ENCODE data around the gene THEMIS2. TPM values are rescaled to one million over a fixed set of nuclear protein-coding genes. Genes with fewer than 3 reads are reported as not detected.
"Not testable (repeated sequence)": the region's sequence is repeated elsewhere in the genome, so short reads cannot be mapped to it uniquely, and the experiment has no call there.

The THEMIS2 gene
- total and polyA plus RNA-seq, 3 experiments from 2014 or later = 12.4 to 63.3 (median 15.6) TPM

DNA sequence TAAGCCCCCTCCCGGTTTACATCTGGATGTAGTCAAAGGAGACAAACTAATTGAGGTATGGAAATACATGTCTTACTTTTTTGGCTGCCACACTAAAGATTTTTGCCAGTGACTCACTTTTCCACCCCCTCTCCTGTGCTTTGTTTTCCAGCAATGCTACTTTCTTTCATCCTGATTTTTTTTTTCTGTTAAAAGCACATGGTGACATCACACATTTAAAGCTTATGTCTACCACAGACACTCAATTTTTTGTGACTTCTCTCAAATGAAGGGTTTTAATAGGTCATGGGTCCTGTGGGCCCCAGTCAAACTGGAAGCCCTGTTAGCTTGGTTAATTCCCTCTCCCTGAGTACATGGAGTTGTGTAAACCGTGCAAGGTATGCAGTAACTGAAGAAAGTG is 39.6 kb upstream of the THEMIS2 start:
- POLR2A ChIA-PET = no interaction called here
- CTCF ChIA-PET = interaction anchor here (1.6 kb wide), 1 partner anchor 163 kb away, joined by 4 read pairs; no protein-coding TSS in a partner anchor
- Histone ChIP-seq H3K27ac (ENCODE audit: low read depth, low read length) (no peak overlapping the region), H3K36me3 (ENCODE audit: insufficient read depth, low read length) (no peaks in the 10 kb centered on the region), H3K4me1 (ENCODE audit: insufficient read depth, low read length) (peaks cover 33% of the 10 kb centered on the region), H3K4me3 (ENCODE audit: low read length) (no peak overlapping the region), H3K9me3 (ENCODE audit: low read length) (no peaks in the 10 kb centered on the region), H3K27me3 (ENCODE audit: insufficient read depth, low read length, poor library complexity, severe bottlenecking) (no peaks in the 10 kb centered on the region)
- peak overlapping the region in 5 of 8 donors; percentile 2 to 99 (median 93) for H3K27ac Mint-ChIP-seq
- H3K4me1 Mint-ChIP-seq = peaks cover 28 to 57% (median 41%) of the 10 kb centered on the region in 3 donors
- H3K4me3 Mint-ChIP-seq = peak overlapping the region in 4 of 7 donors; percentile 48 to 99 (median 94)
- H3K9me3 Mint-ChIP-seq = no peaks in the 10 kb centered on the region
- peaks cover 0 to 50% (median 4%) of the 10 kb centered on the region in 3 donors for H3K36me3 Mint-ChIP-seq
- no peaks in the 10 kb centered on the region for H3K27me3 Mint-ChIP-seq
- DNase-seq = no peak

DNA sequence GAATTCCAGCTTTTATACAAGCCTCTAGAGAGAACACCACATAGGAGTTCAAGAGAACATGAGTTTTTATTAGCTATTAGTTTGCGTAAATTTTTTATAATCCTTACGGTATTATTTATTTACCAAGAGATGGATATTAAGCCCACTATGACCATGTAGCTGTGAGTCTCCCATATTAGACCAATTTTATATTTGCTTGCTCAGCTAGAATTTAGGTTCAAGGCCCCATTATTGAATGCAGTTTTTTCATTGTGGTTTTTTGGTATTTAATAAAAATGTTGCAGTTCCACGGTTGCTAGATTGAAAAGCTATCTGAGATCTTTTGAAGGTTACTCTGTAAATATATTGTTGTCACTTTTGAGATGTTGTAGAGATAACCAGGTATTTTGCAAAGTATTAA is 38.9 kb upstream of the THEMIS2 start:
- Histone ChIP-seq H3K4me1 (ENCODE audit: insufficient read depth, low read length) (peaks cover 33% of the 10 kb centered on the region), H3K4me3 (ENCODE audit: low read length) (no peak overlapping the region), H3K9me3 (ENCODE audit: low read length) (no peaks in the 10 kb centered on the region), H3K36me3 (ENCODE audit: insufficient read depth, low read length) (no peaks in the 10 kb centered on the region), H3K27ac (ENCODE audit: low read depth, low read length) (no peak overlapping the region), H3K27me3 (ENCODE audit: insufficient read depth, low read length, poor library complexity, severe bottlenecking) (no peaks in the 10 kb centered on the region)
- ChIA-PET POLR2A (no interaction called here), CTCF (interaction anchor here (1.6 kb wide), 1 partner anchor 164 kb away, joined by 4 read pairs; no protein-coding TSS in a partner anchor)
- Mint-ChIP-seq H3K4me3 (peak overlapping the region in 1 of 7 donors; percentile 45), H3K9me3 (no peaks in the 10 kb centered on the region), H3K4me1 (peaks cover 28 to 57% (median 41%) of the 10 kb centered on the region in 3 donors), H3K36me3 (peaks cover 0 to 53% (median 4%) of the 10 kb centered on the region in 3 donors), H3K27me3 (no peaks in the 10 kb centered on the region), H3K27ac (peak overlapping the region in 2 of 8 donors; percentile 23 to 35)
- no peak for DNase-seq

DNA sequence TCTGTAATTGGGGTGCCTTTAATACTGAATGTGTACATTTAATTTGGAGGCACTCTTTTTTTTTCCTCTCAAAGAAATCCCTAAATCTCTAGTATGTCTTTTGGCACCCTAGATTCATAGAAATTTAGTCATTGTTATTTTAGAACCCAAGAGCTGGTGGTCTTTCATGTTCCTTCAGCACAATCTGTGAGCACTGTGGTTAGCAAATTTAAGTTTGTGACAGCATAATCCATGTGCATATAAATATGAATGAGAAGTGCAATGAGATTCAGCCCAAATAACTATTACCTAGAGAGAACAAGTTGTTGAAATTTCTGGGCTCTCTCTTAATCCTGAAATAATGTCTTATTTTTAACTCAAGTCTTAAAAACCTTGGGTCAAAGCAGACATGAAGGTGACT is 37.3 kb upstream of the THEMIS2 start:
- H3K27me3 Mint-ChIP-seq = no peaks in the 10 kb centered on the region
- peaks cover 29 to 57% (median 41%) of the 10 kb centered on the region in 3 donors for H3K4me1 Mint-ChIP-seq
- Histone ChIP-seq H3K9me3 (ENCODE audit: low read length) (no peaks in the 10 kb centered on the region), H3K4me1 (ENCODE audit: insufficient read depth, low read length) (peaks cover 28% of the 10 kb centered on the region), H3K27ac (ENCODE audit: low read depth, low read length) (no peak overlapping the region), H3K27me3 (ENCODE audit: insufficient read depth, low read length, poor library complexity, severe bottlenecking) (no peaks in the 10 kb centered on the region), H3K36me3 (ENCODE audit: insufficient read depth, low read length) (peaks cover 12% of the 10 kb centered on the region), H3K4me3 (ENCODE audit: low read length) (no peak overlapping the region)
- peak overlapping the region in 1 of 7 donors; percentile 30 for H3K4me3 Mint-ChIP-seq
- ChIA-PET CTCF (interaction anchor here (1.0 to 1.3 kb wide), 2 partner anchors 99 to 1280 kb away, joined by 3 read pairs; no protein-coding TSS in a partner anchor), POLR2A (no interaction called here)
- DNase-seq = no peak
- H3K27ac Mint-ChIP-seq = peak overlapping the region in 1 of 8 donors; percentile 68
- H3K36me3 Mint-ChIP-seq = peaks cover 0 to 66% (median 4%) of the 10 kb centered on the region in 3 donors
- no peaks in the 10 kb centered on the region for H3K9me3 Mint-ChIP-seq

DNA sequence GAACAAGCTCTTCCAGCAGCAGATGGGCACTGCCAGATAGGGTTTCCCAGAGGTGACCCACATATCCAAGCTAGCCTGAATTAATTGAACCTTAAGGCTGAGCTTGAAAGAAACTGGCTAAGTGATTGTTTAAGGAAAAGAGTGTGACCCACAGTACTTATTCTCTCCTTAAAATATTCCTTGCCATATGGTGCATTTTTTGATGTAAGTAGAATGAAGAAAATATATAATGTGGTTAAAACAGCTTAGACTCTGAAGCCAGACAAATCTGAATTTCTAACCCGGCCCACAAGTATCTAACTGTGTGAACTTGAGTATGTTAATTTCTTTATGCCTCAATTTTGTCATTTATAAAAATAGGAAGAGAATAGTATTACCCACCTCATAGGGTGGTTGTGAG is 36.8 kb upstream of the THEMIS2 start:
- no peaks in the 10 kb centered on the region for H3K27me3 Mint-ChIP-seq
- no peaks in the 10 kb centered on the region for H3K9me3 ChIP-seq (ENCODE audit: low read length)
- H3K4me3 Mint-ChIP-seq = peak overlapping the region in 1 of 7 donors; percentile 28
- no peak for DNase-seq
- ChIA-PET CTCF (interaction anchor here (1.0 to 1.3 kb wide), 2 partner anchors 99 to 1279 kb away, joined by 3 read pairs; no protein-coding TSS in a partner anchor), POLR2A (no interaction called here)
- H3K27ac Mint-ChIP-seq = peak overlapping the region in 5 of 8 donors; percentile 17 to 79 (median 57)
- H3K4me3 ChIP-seq (ENCODE audit: low read length) = no peak overlapping the region
- H3K4me1 Mint-ChIP-seq = peaks cover 29 to 57% (median 41%) of the 10 kb centered on the region in 3 donors
- no peaks in the 10 kb centered on the region for H3K9me3 Mint-ChIP-seq
- no peak overlapping the region for H3K27ac ChIP-seq (ENCODE audit: low read depth, low read length)
- peaks cover 25% of the 10 kb centered on the region for H3K4me1 ChIP-seq (ENCODE audit: insufficient read depth, low read length)
- H3K36me3 Mint-ChIP-seq = peaks cover 0 to 69% (median 4%) of the 10 kb centered on the region in 3 donors
- H3K36me3 ChIP-seq (ENCODE audit: insufficient read depth, low read length) = peaks cover 16% of the 10 kb centered on the region
- H3K27me3 ChIP-seq (ENCODE audit: insufficient read depth, low read length, poor library complexity, severe bottlenecking) = no peaks in the 10 kb centered on the region

DNA sequence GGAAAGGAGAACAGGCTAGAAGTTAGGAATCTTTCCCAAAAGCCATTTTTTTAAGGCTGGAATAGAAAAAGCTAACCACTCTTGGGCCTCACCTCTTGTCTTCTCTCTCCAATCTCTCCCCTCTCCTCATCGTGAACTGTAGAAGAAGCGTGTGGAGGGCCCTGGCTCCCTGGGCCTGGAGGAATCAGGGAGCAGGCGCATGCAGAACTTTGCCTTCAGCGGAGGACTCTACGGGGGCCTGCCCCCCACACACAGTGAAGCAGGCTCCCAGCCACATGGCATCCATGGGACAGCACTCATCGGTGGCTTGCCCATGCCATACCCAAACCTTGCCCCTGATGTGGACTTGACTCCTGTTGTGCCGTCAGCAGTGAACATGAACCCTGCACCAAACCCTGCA is 22.4 kb upstream of the THEMIS2 start:
- Histone ChIP-seq H3K9me3 (ENCODE audit: low read length) (no peaks in the 10 kb centered on the region), H3K4me3 (ENCODE audit: low read length) (no peak overlapping the region), H3K4me1 (ENCODE audit: insufficient read depth, low read length) (no peaks in the 10 kb centered on the region), H3K27ac (ENCODE audit: low read depth, low read length) (no peak overlapping the region), H3K36me3 (ENCODE audit: insufficient read depth, low read length) (peaks cover 44% of the 10 kb centered on the region), H3K27me3 (ENCODE audit: insufficient read depth, low read length, poor library complexity, severe bottlenecking) (no peaks in the 10 kb centered on the region)
- H3K27ac Mint-ChIP-seq = peak overlapping the region in 2 of 8 donors; percentile 11 to 37
- H3K36me3 Mint-ChIP-seq = peaks cover 5 to 61% (median 19%) of the 10 kb centered on the region in 3 donors
- no peaks in the 10 kb centered on the region for H3K4me1 Mint-ChIP-seq
- H3K4me3 Mint-ChIP-seq = no peak overlapping the region
- DNase-seq = peak in 1 of 5 donors; percentile 15
- H3K9me3 Mint-ChIP-seq = no peaks in the 10 kb centered on the region
- CTCF ChIA-PET = interaction anchor here (1.2 to 1.7 kb wide), 2 partner anchors 8 to 130 kb away, joined by 3 to 5 read pairs; no protein-coding TSS in a partner anchor
- no peaks in the 10 kb centered on the region for H3K27me3 Mint-ChIP-seq
- POLR2A ChIA-PET = no interaction called here

DNA sequence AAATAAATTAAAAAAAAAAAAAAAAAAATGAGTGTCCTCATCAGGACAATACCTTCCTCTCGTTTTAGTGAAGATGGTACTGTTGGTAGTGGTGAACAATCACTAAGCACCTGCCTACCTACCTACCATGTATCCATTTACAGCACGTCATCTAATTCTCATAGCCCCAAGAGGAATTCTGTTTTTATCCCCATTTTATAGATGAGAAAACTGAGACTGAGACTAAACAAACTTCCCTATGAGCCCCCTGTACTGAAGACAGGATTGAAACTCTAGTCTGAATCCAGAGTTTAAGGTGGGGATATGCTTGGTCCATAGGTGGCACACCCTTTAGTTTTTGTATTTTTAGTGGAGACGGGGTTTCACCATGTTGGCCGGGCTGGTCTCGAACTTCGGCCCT is 17.3 kb upstream of the THEMIS2 start:
- peaks cover 3 to 12% (median 6%) of the 10 kb centered on the region in 3 donors for H3K4me1 Mint-ChIP-seq
- POLR2A ChIA-PET = no interaction called here

DNA sequence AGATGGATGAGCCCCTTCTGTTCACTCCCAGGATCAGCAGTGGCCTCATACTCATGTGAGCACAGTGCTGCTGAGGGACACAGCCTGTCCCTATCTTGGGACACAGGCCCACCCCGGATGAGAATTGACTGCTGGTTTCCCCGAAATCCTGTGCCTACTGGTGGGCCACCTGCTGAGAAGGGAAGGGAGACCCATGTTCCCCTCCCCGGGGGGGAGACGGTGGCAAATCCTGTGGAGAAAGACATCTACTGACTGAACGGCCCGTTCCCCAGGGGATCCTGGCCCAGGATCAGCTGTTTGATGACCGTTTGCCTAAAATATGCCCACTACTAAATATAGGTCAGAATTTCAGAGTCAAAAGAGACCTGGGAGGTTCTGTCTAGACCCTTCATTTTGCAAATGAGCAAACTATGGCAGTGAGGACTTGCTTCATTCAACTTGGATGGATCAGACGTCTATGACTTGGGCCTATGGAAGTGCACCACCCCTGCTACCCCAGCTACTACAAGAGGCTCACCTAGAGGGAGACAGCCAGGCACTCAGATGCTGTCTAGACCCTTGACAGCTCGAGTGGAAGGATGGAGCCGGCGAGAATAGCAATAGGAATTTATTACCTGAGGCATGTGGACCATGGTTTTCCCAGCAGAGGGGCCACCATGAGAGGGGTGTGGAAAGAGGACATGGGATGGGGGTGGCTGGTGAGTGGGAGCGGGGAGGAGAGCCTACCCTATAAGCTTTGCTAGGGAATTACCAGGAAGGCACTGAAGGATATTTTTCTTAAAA is 15.6 kb upstream of the THEMIS2 start:
- Mint-ChIP-seq H3K27me3 (no peaks in the 10 kb centered on the region), H3K36me3 (peaks cover 0 to 2% (median 0%) of the 10 kb centered on the region in 3 donors), H3K4me1 (peaks cover 3 to 12% (median 6%) of the 10 kb centered on the region in 3 donors), H3K27ac (no peak overlapping the region), H3K9me3 (no peaks in the 10 kb centered on the region), H3K4me3 (no peak overlapping the region)
- H3K27me3 ChIP-seq (ENCODE audit: insufficient read depth, low read length, poor library complexity, severe bottlenecking) = no peaks in the 10 kb centered on the region
- H3K4me1 ChIP-seq (ENCODE audit: insufficient read depth, low read length) = peaks cover 6% of the 10 kb centered on the region
- H3K27ac ChIP-seq (ENCODE audit: low read depth, low read length) = no peak overlapping the region
- no peak overlapping the region for H3K4me3 ChIP-seq (ENCODE audit: low read length)
- H3K9me3 ChIP-seq (ENCODE audit: low read length) = no peaks in the 10 kb centered on the region
- DNase-seq = no peak
- POLR2A ChIA-PET = interaction anchor here (0.6 kb wide), 1 partner anchor 103 kb away, joined by 5 read pairs; the partner anchor contains the start of gene XKR8
- CTCF ChIA-PET = interaction anchor here (0.7 to 3.7 kb wide), 10 partner anchors 9 to 603 kb away, joined by 3 to 28 read pairs (median 4); no protein-coding TSS in a partner anchor
- H3K36me3 ChIP-seq (ENCODE audit: insufficient read depth, low read length) = no peaks in the 10 kb centered on the region

More for the DNA sequence above, 17.3 kb upstream of the THEMIS2 start:
- Histone ChIP-seq H3K36me3 (ENCODE audit: insufficient read depth, low read length) (peaks cover 13% of the 10 kb centered on the region), H3K9me3 (ENCODE audit: low read length) (no peaks in the 10 kb centered on the region), H3K27me3 (ENCODE audit: insufficient read depth, low read length, poor library complexity, severe bottlenecking) (no peaks in the 10 kb centered on the region), H3K4me1 (ENCODE audit: insufficient read depth, low read length) (peaks cover 6% of the 10 kb centered on the region), H3K27ac (ENCODE audit: low read depth, low read length) (no peak overlapping the region), H3K4me3 (ENCODE audit: low read length) (no peak overlapping the region)
- Mint-ChIP-seq H3K27ac (peak overlapping the region in 1 of 8 donors; percentile 73), H3K4me3 (no peak overlapping the region), H3K36me3 (peaks cover under 1 to 19% (median 6%) of the 10 kb centered on the region in 3 donors), H3K27me3 (no peaks in the 10 kb centered on the region), H3K9me3 (no peaks in the 10 kb centered on the region)
- DNase-seq = no peak
- CTCF ChIA-PET = no interaction called here

DNA sequence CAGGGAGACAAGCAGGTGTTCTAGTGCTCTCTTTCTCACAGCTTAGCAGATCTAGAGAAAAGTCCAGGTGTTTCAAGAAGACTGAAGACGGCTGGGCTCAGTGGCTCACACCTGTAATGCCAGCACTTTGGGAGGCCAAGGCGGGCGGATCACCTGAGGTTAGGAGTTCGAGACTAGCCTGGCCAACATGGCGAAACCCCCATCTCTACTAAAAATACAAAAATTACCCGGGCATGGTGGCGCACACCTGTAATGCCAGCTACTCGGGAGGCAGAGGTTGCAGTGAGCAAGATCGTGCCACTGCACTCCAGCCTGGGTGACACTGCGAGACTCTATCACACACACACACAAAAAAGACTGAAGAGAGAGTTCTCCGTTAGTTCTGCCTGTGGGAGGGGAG is 14.8 kb upstream of the THEMIS2 start:
- POLR2A ChIA-PET = interaction anchor here (0.6 to 0.8 kb wide), 2 partner anchors 34 to 62 kb away, joined by 3 to 4 read pairs; no protein-coding TSS in a partner anchor
- H3K9me3 Mint-ChIP-seq; H3K36me3 ChIP-seq (ENCODE audit: insufficient read depth, low read length); H3K4me3 ChIP-seq (ENCODE audit: low read length); H3K4me3 Mint-ChIP-seq; H3K36me3 Mint-ChIP-seq; DNase-seq; H3K9me3 ChIP-seq (ENCODE audit: low read length); H3K4me1 ChIP-seq (ENCODE audit: insufficient read depth, low read length); H3K27me3 Mint-ChIP-seq; H3K27ac ChIP-seq (ENCODE audit: low read depth, low read length); H3K27ac Mint-ChIP-seq; H3K27me3 ChIP-seq (ENCODE audit: insufficient read depth, low read length, poor library complexity, severe bottlenecking): not testable (repeated sequence)
- peaks cover 3 to 12% (median 6%) of the 10 kb centered on the region in 3 donors for H3K4me1 Mint-ChIP-seq
- CTCF ChIA-PET = interaction anchor here (0.6 to 3.7 kb wide), 19 partner anchors 8 to 135 kb away, joined by 3 to 28 read pairs (median 4); partner anchors contain the start of gene XKR8

Data from CD8-positive, alpha-beta memory T cell (primary cell).